SU-DHL-6 (cell line): Measurements from ENCODE around the gene CLIC1.

ENCODE experiments used
- H2AFZ ChIP-seq: fragments of 200-600 bp; sonication (generic); 2 replicates; pipeline ENCODE4 v1.6.1; 2014; ENCODE audit warnings: low read depth, mild to moderate bottlenecking, moderate library complexity, mixed read lengths, antibody characterized with exemption, low read length; ENCODE audit not compliant: severe bottlenecking
- H3F3A ChIP-seq: fragments of 200-600 bp; shearing (Covaris generic); 2 replicates; pipeline ENCODE4 v1.6.0; 2016; ENCODE audit warnings: antibody characterized with exemption, mild to moderate bottlenecking; ENCODE audit not compliant: insufficient read depth
- H3K27ac ChIP-seq: fragments of 200-600 bp; sonication (generic); 2 replicates; pipeline ENCODE4 v1.5.1; 2016; ENCODE audit warnings: low read depth, mild to moderate bottlenecking, low read length, moderate library complexity, mixed read lengths
- H3K27me3 ChIP-seq: fragments of 200-600 bp; sonication (generic), shearing (Covaris generic); 2 replicates; pipeline ENCODE4 v1.6.0; 2014; ENCODE audit warnings: mild to moderate bottlenecking, low read length
- H3K36me3 ChIP-seq: fragments of 200-600 bp; sonication (generic); 2 replicates; pipeline ENCODE4 v1.6.1; 2014; ENCODE audit warnings: mild to moderate bottlenecking, low read length, mixed read lengths
- H3K4me2 ChIP-seq: fragments of 300-600, 200-600 bp; shearing (Covaris generic), sonication (generic); 2 replicates; pipeline ENCODE4 v1.6.0; 2014; ENCODE audit warnings: low read length, low read depth, mild to moderate bottlenecking; ENCODE audit not compliant: poor library complexity, severe bottlenecking
- H3K4me3 ChIP-seq: fragments of 200-600 bp; sonication (generic); 2 replicates; pipeline ENCODE4 v1.5.1; 2014; ENCODE audit warnings: antibody characterized with exemption, low read length, mild to moderate bottlenecking, mixed read lengths; ENCODE audit not compliant: insufficient read depth, poor library complexity, severe bottlenecking
- H3K79me2 ChIP-seq: fragments of 200-600 bp; sonication (generic); 2 replicates; pipeline ENCODE4 v1.6.1; 2014; ENCODE audit warnings: mild to moderate bottlenecking, low read length, moderate library complexity; ENCODE audit not compliant: insufficient read depth
- H3K9ac ChIP-seq: fragments of 200-600 bp; sonication (generic); 2 replicates; pipeline ENCODE4 v1.7.0; 2014; ENCODE audit warnings: mild to moderate bottlenecking, low read length
- H3K9me2 ChIP-seq: fragments of 200-600 bp; sonication (generic); replicated peaks from 2 replicates; pipeline ENCODE4 v1.6.1; 2014; ENCODE audit warnings: low read length; ENCODE audit not compliant: insufficient read depth
- H3K9me3 ChIP-seq: fragments of 200-600 bp; sonication (generic); 2 replicates; pipeline ENCODE4 v1.6.1; 2014; ENCODE audit warnings: low read length, mixed read lengths; ENCODE audit not compliant: insufficient read depth
- H4K20me1 ChIP-seq: fragments of 200-600 bp; sonication (generic); 2 replicates; pipeline ENCODE4 v1.6.1; 2014; ENCODE audit warnings: low read depth, mild to moderate bottlenecking, antibody characterized with exemption, low read length, moderate library complexity, mixed read lengths
- EZH2phosphoT487 ChIP-seq: fragments of 200-600 bp; sonication (generic), shearing (Covaris generic); conservative IDR thresholded peaks from 2 replicates; pipeline ENCODE4 v1.6.1; 2018; ENCODE audit warnings: mild to moderate bottlenecking, antibody characterized with exemption, low read length, moderate library complexity, mixed read lengths
- TF ChIP-seq, protein P1 (sequence below): fragments of 200-600 bp; sonication (generic); IDR thresholded peaks from one replicate; pipeline ENCODE4 v1.5.1; 2017; ENCODE audit warnings: antibody characterized with exemption, mild to moderate bottlenecking, low read length, moderate library complexity; ENCODE audit not compliant: insufficient read depth, poor library complexity, severe bottlenecking

The CLIC1 gene

DNA sequence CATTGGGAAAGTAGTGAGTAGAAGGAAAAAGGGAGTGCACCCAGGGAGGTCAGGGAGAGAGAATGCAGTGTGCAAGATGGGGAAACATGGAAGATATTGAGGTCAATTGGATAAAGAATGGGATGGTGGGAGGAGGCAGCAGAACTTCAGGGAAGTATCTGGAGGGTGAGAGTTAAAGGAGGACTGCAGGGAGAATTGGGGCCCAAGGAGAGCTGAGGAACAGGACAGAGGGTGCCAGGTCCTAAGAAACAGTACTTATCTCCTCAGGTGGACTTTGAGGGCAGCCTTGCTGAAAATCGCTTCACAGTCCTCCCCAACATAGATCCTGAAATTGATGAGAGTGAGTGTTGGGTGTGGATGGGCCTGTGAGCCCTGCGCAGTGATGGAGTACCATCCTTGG lies 22.0 kb upstream of the CLIC1 start:
- Histone ChIP-seq H2AFZ (no peak overlapping the region), H3K79me2 (no peaks in the 10 kb centered on the region), H3F3A (no peaks in the 10 kb centered on the region), H3K4me3 (no peak overlapping the region), H3K27me3 (no peaks in the 10 kb centered on the region), H4K20me1 (no peaks in the 10 kb centered on the region), H3K9me2 (no peaks in the 10 kb centered on the region), H3K4me2 (no peak overlapping the region), H3K36me3 (peaks cover 8% of the 10 kb centered on the region; the same call in 1 of the 2 replicates), H3K9ac (no peak overlapping the region), H3K9me3 (no peaks in the 10 kb centered on the region), H3K27ac (no peak overlapping the region)
- TF ChIP-seq, protein P1, sequence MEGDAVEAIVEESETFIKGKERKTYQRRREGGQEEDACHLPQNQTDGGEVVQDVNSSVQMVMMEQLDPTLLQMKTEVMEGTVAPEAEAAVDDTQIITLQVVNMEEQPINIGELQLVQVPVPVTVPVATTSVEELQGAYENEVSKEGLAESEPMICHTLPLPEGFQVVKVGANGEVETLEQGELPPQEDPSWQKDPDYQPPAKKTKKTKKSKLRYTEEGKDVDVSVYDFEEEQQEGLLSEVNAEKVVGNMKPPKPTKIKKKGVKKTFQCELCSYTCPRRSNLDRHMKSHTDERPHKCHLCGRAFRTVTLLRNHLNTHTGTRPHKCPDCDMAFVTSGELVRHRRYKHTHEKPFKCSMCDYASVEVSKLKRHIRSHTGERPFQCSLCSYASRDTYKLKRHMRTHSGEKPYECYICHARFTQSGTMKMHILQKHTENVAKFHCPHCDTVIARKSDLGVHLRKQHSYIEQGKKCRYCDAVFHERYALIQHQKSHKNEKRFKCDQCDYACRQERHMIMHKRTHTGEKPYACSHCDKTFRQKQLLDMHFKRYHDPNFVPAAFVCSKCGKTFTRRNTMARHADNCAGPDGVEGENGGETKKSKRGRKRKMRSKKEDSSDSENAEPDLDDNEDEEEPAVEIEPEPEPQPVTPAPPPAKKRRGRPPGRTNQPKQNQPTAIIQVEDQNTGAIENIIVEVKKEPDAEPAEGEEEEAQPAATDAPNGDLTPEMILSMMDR = no peak
- no peak for TF ChIP-seq EZH2phosphoT487

DNA sequence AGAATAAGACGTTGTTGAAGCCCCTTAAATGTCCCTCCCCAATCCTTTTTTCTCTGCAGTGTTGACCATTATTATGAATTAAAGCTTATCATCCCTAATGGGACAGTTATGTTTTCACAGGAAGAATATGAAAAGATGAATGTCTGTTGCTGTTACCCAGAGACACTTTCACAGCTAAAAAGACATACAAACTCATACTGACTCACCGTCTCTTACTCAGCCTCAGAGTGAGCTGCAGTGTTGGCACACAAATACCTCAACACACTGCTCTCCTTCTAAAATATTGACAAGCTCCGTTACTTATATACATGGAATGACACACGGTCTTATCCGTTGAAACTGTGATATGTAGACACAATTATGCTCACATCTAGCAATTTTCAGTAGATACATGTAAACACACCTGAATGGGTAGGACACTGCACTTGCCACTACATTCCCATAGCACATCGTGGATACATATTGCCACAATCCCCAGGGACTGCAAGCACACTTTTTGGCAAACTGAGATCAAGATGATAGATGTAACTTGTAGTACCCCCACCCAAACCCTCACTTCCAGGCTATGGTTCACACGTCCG lies 16.5 kb upstream of the CLIC1 start:
- peaks cover 3% of the 10 kb centered on the region; the same call in 1 of the 2 replicates for H3K36me3 ChIP-seq
- no peaks in the 10 kb centered on the region for H3K9me3 ChIP-seq
- no peak overlapping the region for H3K27ac ChIP-seq
- H3K4me3 ChIP-seq = no peak overlapping the region
- no peak overlapping the region for H2AFZ ChIP-seq
- H3K79me2 ChIP-seq = no peaks in the 10 kb centered on the region
- H3K9me2 ChIP-seq = no peaks in the 10 kb centered on the region
- H3K4me2 ChIP-seq = no peak overlapping the region
- H3F3A ChIP-seq = 0 out of 2 replicates have a peak, but pooled peaks cover 12% of the 10 kb centered on the region
- TF ChIP-seq, protein P1 = no peak
- no peak for TF ChIP-seq EZH2phosphoT487
- no peaks in the 10 kb centered on the region for H4K20me1 ChIP-seq
- no peak overlapping the region for H3K9ac ChIP-seq
- no peaks in the 10 kb centered on the region for H3K27me3 ChIP-seq

DNA sequence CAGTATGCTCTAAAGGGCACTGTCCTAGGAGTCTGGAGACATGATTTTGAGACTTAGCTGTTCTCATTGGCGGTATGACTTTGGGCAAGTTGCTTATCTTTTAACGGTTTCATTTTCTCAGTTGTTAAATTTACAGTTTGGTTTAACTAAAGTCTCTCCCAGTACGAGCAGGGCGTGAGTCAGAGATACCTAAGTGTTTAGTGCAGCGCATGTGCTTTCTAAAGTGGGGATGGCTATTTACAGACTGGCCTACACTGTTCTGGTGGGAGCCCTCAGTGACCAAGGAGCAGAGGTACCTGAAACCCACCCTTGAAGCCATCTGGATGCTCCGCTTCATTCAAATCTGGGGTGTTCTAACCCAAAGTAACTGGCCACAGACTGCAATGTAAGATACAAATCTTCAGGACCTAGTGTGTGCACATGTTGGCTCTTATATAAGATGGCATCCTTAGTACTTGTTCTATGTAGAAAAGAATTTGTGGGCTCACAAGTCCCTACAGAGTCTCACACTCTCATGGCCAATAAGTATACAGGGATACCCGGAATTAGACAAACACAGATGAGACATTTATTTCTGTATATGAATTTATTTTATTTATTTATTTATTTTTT lies 14.2 kb upstream of the CLIC1 start:
- Histone ChIP-seq H3K27ac (no peak overlapping the region), H3K9me3 (no peaks in the 10 kb centered on the region), H3F3A (0 out of 2 replicates have a peak, but pooled peaks cover 12% of the 10 kb centered on the region), H3K9me2 (no peaks in the 10 kb centered on the region), H3K27me3 (no peaks in the 10 kb centered on the region), H3K4me2 (no peak overlapping the region), H2AFZ (no peak overlapping the region), H3K36me3 (peaks cover 3% of the 10 kb centered on the region; the same call in 1 of the 2 replicates), H4K20me1 (no peaks in the 10 kb centered on the region), H3K9ac (no peak overlapping the region), H3K4me3 (no peak overlapping the region), H3K79me2 (no peaks in the 10 kb centered on the region)
- TF ChIP-seq, protein P1 = no peak
- no peak for TF ChIP-seq EZH2phosphoT487
